Measurements from ENCODE around the gene KRTAP10-11. TPM values are rescaled to one million over a fixed set of nuclear protein-coding genes. Genes with fewer than 3 reads are reported as not detected.

KRTAP10-11 gene
- polyA plus RNA-seq, 12 donors, result not detected

DNA sequence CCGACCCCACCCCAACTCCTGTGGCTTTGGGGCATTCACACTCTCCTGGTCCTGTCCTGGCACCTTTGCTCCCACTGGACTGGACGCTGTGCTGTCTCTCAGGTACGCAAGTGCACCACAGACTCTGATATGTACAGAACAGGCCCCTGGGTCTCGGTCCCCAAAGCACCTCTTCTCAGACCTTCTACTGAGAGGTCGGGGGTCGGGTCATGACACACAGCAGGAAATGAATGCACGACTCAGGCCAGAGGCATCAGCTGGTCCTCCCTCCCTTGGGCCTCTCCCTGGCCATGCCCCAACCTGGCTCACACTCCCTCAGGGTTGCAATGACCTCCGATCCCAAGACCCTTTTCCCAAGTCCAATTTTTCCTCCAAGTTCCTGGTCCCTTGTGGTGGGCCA, 49.0 kb downstream of the KRTAP10-11 start:
- DNase-seq, result no peak

DNA sequence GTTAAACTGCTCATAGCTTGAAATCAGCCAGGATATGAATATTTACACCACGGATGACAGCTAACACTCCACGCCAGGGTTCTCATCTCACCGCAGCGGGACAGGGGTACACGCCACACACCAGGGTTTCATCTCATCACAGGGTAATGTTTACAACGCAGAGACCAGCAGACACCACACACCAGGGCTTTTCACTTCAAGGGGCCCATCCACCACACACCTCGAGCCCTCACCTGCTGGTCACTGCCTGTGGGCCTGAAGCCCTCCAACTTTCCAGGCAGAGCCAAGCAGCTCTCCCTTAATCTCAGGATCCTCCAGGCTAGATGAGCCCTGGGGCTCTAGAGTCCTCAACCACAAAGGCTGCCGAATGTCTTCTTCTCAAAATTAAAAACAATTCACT, 49.4 kb downstream of the KRTAP10-11 start:
- DNase-seq, result no peak

DNA sequence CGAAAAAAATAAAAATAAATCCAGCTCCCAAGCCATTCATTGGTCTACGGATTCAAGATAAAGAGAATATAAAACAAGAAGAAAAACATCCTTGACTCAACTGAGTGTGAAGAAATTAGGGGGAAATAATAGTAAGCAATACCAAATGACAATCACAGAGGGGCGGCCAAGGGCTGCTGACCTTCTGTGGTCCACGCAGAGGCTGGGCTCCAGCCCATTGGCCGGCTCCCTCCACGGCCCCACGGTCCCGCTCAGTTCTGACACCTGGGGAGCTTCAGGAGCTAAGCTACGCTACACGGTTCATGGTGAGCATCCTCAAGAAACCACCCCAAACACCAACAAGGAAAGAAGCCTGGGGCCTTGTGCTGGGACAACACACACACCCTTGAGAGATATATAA, 50.4 kb downstream of the KRTAP10-11 start:
- no peak for DNase-seq

Other genes with a start within 250 kb of the KRTAP10-11 start
- 1 to 10 TPM in 11 of 12 donors, not detected in 1; 1.8 to 5.7 (median 2.4) TPM for gene LRRC3, start 190.9 kb upstream of the KRTAP10-11 start, polyA plus RNA-seq (ENCODE audit: insufficient read length in 12 of 12)
- not detected for gene KRTAP10-1, start 106.2 kb upstream of the KRTAP10-11 start, polyA plus RNA-seq (ENCODE audit: insufficient read length in 12 of 12)
- gene KRTAP10-2, start 94.9 kb upstream of the KRTAP10-11 start, polyA plus RNA-seq (ENCODE audit: insufficient read length in 12 of 12), result not detected
- gene KRTAP10-3, start 87.6 kb upstream of the KRTAP10-11 start, polyA plus RNA-seq (ENCODE audit: insufficient read length in 12 of 12), result not detected
- gene KRTAP10-4, start 72.7 kb upstream of the KRTAP10-11 start, polyA plus RNA-seq (ENCODE audit: insufficient read length in 12 of 12), result not detected
- gene KRTAP10-5, start 65.8 kb upstream of the KRTAP10-11 start, polyA plus RNA-seq (ENCODE audit: insufficient read length in 12 of 12), result not detected
- gene KRTAP10-6, start 53.9 kb upstream of the KRTAP10-11 start, polyA plus RNA-seq (ENCODE audit: insufficient read length in 12 of 12), result not detected
- not detected for gene KRTAP10-7, start 45.8 kb upstream of the KRTAP10-11 start, polyA plus RNA-seq (ENCODE audit: insufficient read length in 12 of 12)
- gene KRTAP10-8, start 34.3 kb upstream of the KRTAP10-11 start, polyA plus RNA-seq (ENCODE audit: insufficient read length in 12 of 12), result under 1 TPM in 1 of 12 donors, not detected in 11; 0.25 TPM
- gene KRTAP10-9, start 19.3 kb upstream of the KRTAP10-11 start, polyA plus RNA-seq (ENCODE audit: insufficient read length in 12 of 12), result not detected
- not detected for gene KRTAP10-10, start 9.1 kb upstream of the KRTAP10-11 start, polyA plus RNA-seq (ENCODE audit: insufficient read length in 12 of 12)
- gene KRTAP12-4, start 8.2 kb downstream of the KRTAP10-11 start, polyA plus RNA-seq (ENCODE audit: insufficient read length in 12 of 12), result not detected
- not detected for gene KRTAP12-3, start 11.5 kb downstream of the KRTAP10-11 start, polyA plus RNA-seq (ENCODE audit: insufficient read length in 12 of 12)
- gene KRTAP12-2, start 20.5 kb downstream of the KRTAP10-11 start, polyA plus RNA-seq (ENCODE audit: insufficient read length in 12 of 12), result not detected
- gene KRTAP12-1, start 35.7 kb downstream of the KRTAP10-11 start, polyA plus RNA-seq (ENCODE audit: insufficient read length in 12 of 12), result not detected
- gene KRTAP10-12, start 50.8 kb downstream of the KRTAP10-11 start, polyA plus RNA-seq (ENCODE audit: insufficient read length in 12 of 12), result not detected
- gene TSPEAR, start 65.2 kb downstream of the KRTAP10-11 start, polyA plus RNA-seq (ENCODE audit: insufficient read length in 12 of 12), result 1 to 10 TPM in 3 of 12 donors, under 1 TPM in 6, not detected in 3; 0.05 to 9.3 (median 0.18) TPM
- 100 to 1,000 TPM in 6 of 12 donors, 10 to 100 TPM in 6; 63.0 to 863 (median 98.5) TPM for gene UBE2G2, start 155.4 kb downstream of the KRTAP10-11 start, polyA plus RNA-seq (ENCODE audit: insufficient read length in 12 of 12)
- gene SUMO3, start 171.6 kb downstream of the KRTAP10-11 start, polyA plus RNA-seq (ENCODE audit: insufficient read length in 12 of 12), result 10 to 100 TPM in 11 of 12 donors, not detected in 1; 60.7 to 88.3 (median 66.5) TPM
- gene PTTG1IP, start 227.3 kb downstream of the KRTAP10-11 start, polyA plus RNA-seq (ENCODE audit: insufficient read length in 12 of 12), result 100 to 1,000 TPM in 11 of 12 donors, not detected in 1; 115 to 170 (median 129) TPM

Measured in muscle of arm (tissue), 12 donors.